Type B pancreatic cell (in vitro differentiated cells): ENCODE measurements around the gene ACTMAP. TPM values are rescaled to one million over a fixed set of nuclear protein-coding genes. Genes with fewer than 3 reads are reported as not detected.
"Not testable (repeated sequence)": the region's sequence is repeated elsewhere in the genome, so short reads cannot be mapped to it uniquely, and the experiment has no call there.

Experiments used
- DNase-seq: peaks from one replicate; pipeline ENCODE4 v3.0.0; 2021; ENCODE audit warnings: mixed read lengths; ENCODE audit not compliant: unreplicated experiment; ENCODE audit errors: extremely low spot score
- H3K27ac Mint-ChIP-seq: 2 replicates; pipeline ENCODE4 v1.8.0; 2021; ENCODE audit warnings: mild to moderate bottlenecking, mixed read lengths
- H3K27me3 Mint-ChIP-seq: 2 replicates; pipeline ENCODE4 v1.8.0; 2021; ENCODE audit warnings: mixed read lengths
- H3K36me3 Mint-ChIP-seq: 2 replicates; pipeline ENCODE4 v1.8.0; 2021; ENCODE audit warnings: mixed read lengths
- H3K4me1 Mint-ChIP-seq: one replicate; pipeline ENCODE4 v1.8.0; 2021; ENCODE audit warnings: mixed read lengths; ENCODE audit not compliant: unreplicated experiment
- H3K4me3 Mint-ChIP-seq: 2 replicates; pipeline ENCODE4 v1.8.0; 2021; ENCODE audit warnings: mild to moderate bottlenecking, mixed read lengths
- H3K9me3 Mint-ChIP-seq: 2 replicates; pipeline ENCODE4 v1.8.0; 2021; ENCODE audit warnings: mixed read lengths
- CTCF ChIP-seq: fragments of 200-600 bp; sonication (generic); conservative IDR thresholded peaks from 2 replicates; pipeline ENCODE4 v1.5.0; 2021; ENCODE audit warnings: antibody characterized with exemption, mild to moderate bottlenecking
- total RNA-seq: library from RNA; stranded (reverse); gene quantifications from 2 replicates; pipeline ENCODE4 v1.2.1, GENCODE V29; 2021; ENCODE audit warnings: low replicate concordance

Gene ACTMAP
- total RNA-seq, 1 donor from 2014 or later, result 16.0 TPM

GRCh38 chr19:40733149-40733548, 17.1 kb downstream of the ACTMAP start:
- Mint-ChIP-seq H3K4me1 (no peaks in the 10 kb centered on the region), H3K9me3 (no peaks in the 10 kb centered on the region), H3K4me3 (no peak overlapping the region), H3K27ac (peak overlapping the region; percentile 46), H3K27me3 (no peaks in the 10 kb centered on the region), H3K36me3 (peaks cover 35% of the 10 kb centered on the region)
- TF ChIP-seq CTCF, result no peak
- DNase-seq, result no peak

GRCh38 chr19:40732304-40732703, 18.0 kb downstream of the ACTMAP start:
- not testable (repeated sequence) for H3K27me3 Mint-ChIP-seq, H3K27ac Mint-ChIP-seq, H3K9me3 Mint-ChIP-seq, H3K4me1 Mint-ChIP-seq, DNase-seq, H3K4me3 Mint-ChIP-seq
- H3K36me3 Mint-ChIP-seq, result peaks cover 35% of the 10 kb centered on the region

GRCh38 chr19:40730065-40730464, 20.2 kb downstream of the ACTMAP start:
- H3K4me3 Mint-ChIP-seq, H3K4me1 Mint-ChIP-seq, H3K27me3 Mint-ChIP-seq, DNase-seq, H3K9me3 Mint-ChIP-seq, H3K27ac Mint-ChIP-seq: not testable (repeated sequence)
- peaks cover 36% of the 10 kb centered on the region for H3K36me3 Mint-ChIP-seq

- H3K4me3 Mint-ChIP-seq, result no peak overlapping the region
- peaks cover 5% of the 10 kb centered on the region for H3K4me1 Mint-ChIP-seq
- no peaks in the 10 kb centered on the region for H3K27me3 Mint-ChIP-seq
- DNase-seq, result no peak
- H3K9me3 Mint-ChIP-seq, result no peaks in the 10 kb centered on the region
- no peak for TF ChIP-seq CTCF
- H3K27ac Mint-ChIP-seq, result no peak overlapping the region
- peaks cover 35% of the 10 kb centered on the region for H3K36me3 Mint-ChIP-seq
Observed at GRCh38 chr19:40726279-40726678, 24.0 kb downstream of the ACTMAP start.

- Mint-ChIP-seq H3K27me3 (no peaks in the 10 kb centered on the region), H3K9me3 (no peaks in the 10 kb centered on the region), H3K36me3 (peaks cover 36% of the 10 kb centered on the region), H3K4me1 (peaks cover 16% of the 10 kb centered on the region), H3K4me3 (no peak overlapping the region), H3K27ac (peak overlapping the region; percentile 62)
- no peak for DNase-seq
- no peak for TF ChIP-seq CTCF
Observed at GRCh38 chr19:40724855-40725254, 25.4 kb downstream of the ACTMAP start.

GRCh38 chr19:40724315-40724714, 26.0 kb downstream of the ACTMAP start:
- Mint-ChIP-seq H3K4me1 (peaks cover 20% of the 10 kb centered on the region), H3K9me3 (no peaks in the 10 kb centered on the region)

More at GRCh38 chr19:40724315-40724714, 26.0 kb downstream of the ACTMAP start:
- H3K27me3 Mint-ChIP-seq, result no peaks in the 10 kb centered on the region
- TF ChIP-seq CTCF, result no peak
- H3K27ac Mint-ChIP-seq, result peak overlapping the region; percentile 62
- no peak for DNase-seq
- peaks cover 36% of the 10 kb centered on the region for H3K36me3 Mint-ChIP-seq
- H3K4me3 Mint-ChIP-seq, result peak overlapping the region; percentile 36
